Natural killer cell (primary cell): Measurements from ENCODE around the gene ZBTB44. TPM values are rescaled to one million over a fixed set of nuclear protein-coding genes. Genes with fewer than 3 reads are reported as not detected.
"Not testable (repeated sequence)": the region's sequence is repeated elsewhere in the genome, so short reads cannot be mapped to it uniquely, and the experiment has no call there.

Experiments used
- ATAC-seq, 3 donors: fragments of 150-1000 bp in 2 of 3; fragments of 200-7000 bp in 1 of 3; cut with Tn5 transposase; 1 replicate in 1 of 3; 2 replicates in 2 of 3; pipeline ENCODE4 v1.10.0; 2021; ENCODE audit warnings: mild to moderate bottlenecking in 2 of 3, moderate library complexity in 2 of 3
- DNase-seq, 2 donors: peaks; one replicate each; pipeline versions ENCODE4 v3.0.0 to v3.0.0-alpha.2; 2013 to 2021; ENCODE audit warnings: mixed read lengths in 1 of 2
- H3K27ac ChIP-seq: one replicate; pipeline ENCODE4 v1.5.1; 2013; ENCODE audit warnings: mild to moderate bottlenecking, low read length
- H3K27me3 ChIP-seq: one replicate; pipeline ENCODE4 v1.6.1; 2013; ENCODE audit warnings: low read length; ENCODE audit not compliant: control insufficient read depth, insufficient read depth
- H3K36me3 ChIP-seq: one replicate; pipeline ENCODE4 v1.6.1; 2013; ENCODE audit warnings: low read length; ENCODE audit not compliant: control insufficient read depth, insufficient read depth
- H3K4me1 ChIP-seq: one replicate; pipeline ENCODE4 v1.6.1; 2013; ENCODE audit warnings: low read length; ENCODE audit not compliant: control insufficient read depth, insufficient read depth
- H3K4me3 ChIP-seq: one replicate; pipeline ENCODE4 v1.5.1; 2013; ENCODE audit warnings: low read length
- H3K9me3 ChIP-seq: one replicate; pipeline ENCODE4 v1.6.1; 2013; ENCODE audit warnings: low read length; ENCODE audit not compliant: control insufficient read depth, insufficient read depth
- H3K27ac Mint-ChIP-seq, 2 donors: one replicate each; pipeline ENCODE4 v1.8.0; 2022; ENCODE audit warnings: mild to moderate bottlenecking in 2 of 2, mixed read lengths in 2 of 2, moderate library complexity in 1 of 2
- H3K27me3 Mint-ChIP-seq, 2 donors: one replicate each; pipeline ENCODE4 v1.8.0; 2022; ENCODE audit warnings: low read depth in 2 of 2, mixed read lengths in 2 of 2
- H3K36me3 Mint-ChIP-seq: one replicate; pipeline ENCODE4 v1.8.0; 2022; ENCODE audit warnings: mixed read lengths
- H3K4me1 Mint-ChIP-seq, 2 donors: one replicate each; pipeline ENCODE4 v1.8.0; 2022; ENCODE audit warnings: mixed read lengths in 2 of 2
- H3K4me3 Mint-ChIP-seq: one replicate; pipeline ENCODE4 v1.8.0; 2022; ENCODE audit warnings: mild to moderate bottlenecking, moderate library complexity, mixed read lengths
- H3K9me3 Mint-ChIP-seq, 2 donors: one replicate each; pipeline ENCODE4 v1.8.0; 2022; ENCODE audit warnings: mixed read lengths in 2 of 2
- WGBS: methylation state at CpG from one replicate; pipeline ENCODE4 v1.1.7; 2013; ENCODE audit warnings: missing lambda C conversion rate; ENCODE audit not compliant: insufficient coverage; 5-methylcytosine and 5-hydroxymethylcytosine counted together
- intact Hi-C: fragments of 100-400 bp; cut with micrococcal nuclease; formaldehyde crosslinking; loops from one replicate; pipeline ENCODE4 v1.14.2; 2022
- total RNA-seq, 4 donors: library from RNA; stranded (reverse); fragments of 120-200 nt in 1 of 4; gene quantifications; one replicate each; pipeline versions ENCODE4 v1.2.3 to v1.2.4, GENCODE V29; 2013 to 2022
- TF ChIP-seq, protein P1 (sequence below): fragments of 200-600 bp; IDR thresholded peaks from one replicate; pipeline ENCODE4 v1.8.0; 2022; ENCODE audit warnings: antibody characterized with exemption

The ZBTB44 gene
- total RNA-seq, 3 donors from 2014 or later (not counting 1 experiment from before 2014, with no cell fraction given): 103 to 131 (median 105) TPM

DNA sequence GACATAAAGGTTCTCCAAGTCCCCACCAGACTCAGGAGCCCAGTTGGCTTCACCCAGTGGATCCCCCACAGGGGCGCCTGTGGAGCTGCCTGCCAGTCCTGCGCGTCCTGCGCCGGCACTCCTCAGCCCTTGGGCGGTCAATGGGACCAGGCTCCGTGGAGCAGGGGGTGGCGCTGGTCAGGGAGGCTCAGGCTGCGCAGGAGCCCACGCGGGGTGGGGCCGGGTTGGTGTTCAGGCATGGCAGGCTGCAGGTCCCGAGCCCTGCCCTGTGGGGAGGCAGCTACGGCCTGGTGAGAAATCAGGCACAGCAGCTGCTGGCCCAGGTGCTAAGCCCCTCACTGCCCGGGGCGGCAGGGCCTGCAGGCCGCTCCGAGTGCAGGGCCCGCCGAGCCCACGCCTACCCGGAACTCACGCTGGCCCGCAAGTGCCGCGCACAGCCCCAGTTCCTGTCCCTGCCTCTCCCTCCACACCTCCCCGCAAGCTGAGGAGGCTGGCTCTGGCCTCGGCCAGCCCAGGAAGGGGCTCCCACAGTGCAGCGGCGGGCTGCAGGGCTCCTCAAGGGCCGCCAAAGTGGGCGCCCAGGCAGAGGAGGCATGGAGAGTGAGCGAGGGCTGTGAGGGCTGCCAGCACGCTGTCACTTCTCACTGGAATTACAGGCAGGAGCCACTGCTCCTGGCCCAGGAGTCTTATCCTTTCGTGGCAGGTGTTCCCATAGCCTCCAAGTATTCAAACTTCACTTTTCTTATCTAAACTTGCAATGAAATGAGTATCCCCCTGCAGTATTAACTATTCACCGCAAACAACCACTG lies 22.8 kb upstream of the ZBTB44 start:
- H3K36me3 Mint-ChIP-seq: no peaks in the 10 kb centered on the region
- no peak for ATAC-seq
- TF ChIP-seq, protein P1, sequence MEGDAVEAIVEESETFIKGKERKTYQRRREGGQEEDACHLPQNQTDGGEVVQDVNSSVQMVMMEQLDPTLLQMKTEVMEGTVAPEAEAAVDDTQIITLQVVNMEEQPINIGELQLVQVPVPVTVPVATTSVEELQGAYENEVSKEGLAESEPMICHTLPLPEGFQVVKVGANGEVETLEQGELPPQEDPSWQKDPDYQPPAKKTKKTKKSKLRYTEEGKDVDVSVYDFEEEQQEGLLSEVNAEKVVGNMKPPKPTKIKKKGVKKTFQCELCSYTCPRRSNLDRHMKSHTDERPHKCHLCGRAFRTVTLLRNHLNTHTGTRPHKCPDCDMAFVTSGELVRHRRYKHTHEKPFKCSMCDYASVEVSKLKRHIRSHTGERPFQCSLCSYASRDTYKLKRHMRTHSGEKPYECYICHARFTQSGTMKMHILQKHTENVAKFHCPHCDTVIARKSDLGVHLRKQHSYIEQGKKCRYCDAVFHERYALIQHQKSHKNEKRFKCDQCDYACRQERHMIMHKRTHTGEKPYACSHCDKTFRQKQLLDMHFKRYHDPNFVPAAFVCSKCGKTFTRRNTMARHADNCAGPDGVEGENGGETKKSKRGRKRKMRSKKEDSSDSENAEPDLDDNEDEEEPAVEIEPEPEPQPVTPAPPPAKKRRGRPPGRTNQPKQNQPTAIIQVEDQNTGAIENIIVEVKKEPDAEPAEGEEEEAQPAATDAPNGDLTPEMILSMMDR: no peak
- intact Hi-C loops: no loop called here
- peak overlapping the region; percentile 11 for H3K4me3 Mint-ChIP-seq
- Histone ChIP-seq H3K9me3 (peaks cover 2% of the 10 kb centered on the region), H3K27ac (no peak overlapping the region), H3K36me3 (no peaks in the 10 kb centered on the region), H3K27me3 (no peaks in the 10 kb centered on the region), H3K4me1 (peaks cover 20% of the 10 kb centered on the region), H3K4me3 (no peak overlapping the region)
- H3K9me3 Mint-ChIP-seq: peaks cover under 1 to 3% of the 10 kb centered on the region in 2 donors
- DNase-seq: no peak
- peaks cover 38 to 42% of the 10 kb centered on the region in 2 donors for H3K4me1 Mint-ChIP-seq
- H3K27me3 Mint-ChIP-seq: no peaks in the 10 kb centered on the region
- H3K27ac Mint-ChIP-seq: peak overlapping the region; percentile 65 to 71
- WGBS: 96% methylated on average over 36 of the region's 36 CpGs

DNA sequence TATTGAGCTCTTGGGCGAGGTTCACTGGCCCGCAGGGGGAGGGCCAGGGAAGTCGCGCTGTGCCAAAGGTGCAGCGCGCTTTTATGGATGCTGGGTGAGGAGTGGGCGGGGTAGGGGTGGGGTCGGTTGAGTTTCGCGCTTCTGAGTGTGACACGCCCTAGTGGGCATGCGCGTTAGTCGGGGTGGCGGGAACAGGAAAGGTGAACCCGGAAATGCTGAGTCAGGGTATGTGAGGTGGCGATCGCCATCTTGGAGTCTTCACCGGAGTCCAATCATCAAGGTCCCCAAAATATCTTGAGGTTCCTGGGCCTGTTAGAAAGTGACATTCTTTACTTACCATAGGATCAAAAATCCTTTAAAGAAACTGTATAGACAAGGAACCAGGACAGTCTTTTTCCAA lies 16.7 kb upstream of the ZBTB44 start:
- H3K9me3 ChIP-seq, H3K4me3 Mint-ChIP-seq, H3K4me3 ChIP-seq, intact Hi-C loops, H3K9me3 Mint-ChIP-seq, H3K27me3 Mint-ChIP-seq, H3K27me3 ChIP-seq, H3K4me1 ChIP-seq, H3K36me3 ChIP-seq, DNase-seq, H3K36me3 Mint-ChIP-seq, ATAC-seq, H3K27ac Mint-ChIP-seq, H3K27ac ChIP-seq: not testable (repeated sequence)
- H3K4me1 Mint-ChIP-seq: peaks cover 10 to 11% of the 10 kb centered on the region in 2 donors
- 96% methylated on average over 19 of the region's 19 CpGs for WGBS

DNA sequence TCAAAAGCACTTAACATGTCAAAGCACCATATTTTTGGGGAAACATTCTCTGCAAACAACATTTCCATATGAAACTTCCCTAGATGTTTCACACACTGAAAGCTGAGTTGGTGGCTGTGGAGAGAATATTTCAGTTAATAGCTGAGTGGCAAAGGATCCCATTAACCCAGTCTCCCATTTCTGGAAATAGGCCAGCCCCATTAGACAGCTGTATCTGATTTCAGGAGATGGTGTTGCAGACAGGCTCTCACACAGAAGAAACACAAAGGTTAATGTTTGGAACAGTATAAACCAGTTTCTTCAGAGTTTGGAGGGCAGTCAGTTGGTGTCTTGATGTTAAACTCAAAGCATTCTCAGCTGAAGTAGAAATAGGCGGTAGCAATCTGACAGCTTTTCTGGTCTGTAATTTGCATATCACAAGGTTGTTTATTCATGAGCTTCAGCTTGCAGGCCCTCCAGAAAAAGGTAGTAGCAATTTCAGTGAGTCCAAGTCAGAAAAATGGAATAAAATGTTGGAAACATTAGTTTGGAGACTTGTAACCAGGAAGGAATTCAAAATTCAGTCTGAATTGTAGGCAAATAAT lies 15.5 kb upstream of the ZBTB44 start:
- intact Hi-C loops: no loop called here
- H3K36me3 ChIP-seq: no peaks in the 10 kb centered on the region
- DNase-seq (no peak), ATAC-seq (no peak)
- Mint-ChIP-seq H3K9me3 (no peaks in the 10 kb centered on the region), H3K4me1 (peaks cover 10 to 11% of the 10 kb centered on the region in 2 donors), H3K27ac (peak overlapping the region in 1 of 2 donors; percentile 5), H3K36me3 (no peaks in the 10 kb centered on the region), H3K4me3 (no peak overlapping the region), H3K27me3 (no peaks in the 10 kb centered on the region)
- H3K4me1 ChIP-seq: no peaks in the 10 kb centered on the region
- TF ChIP-seq, protein P1: no peak
- H3K27ac ChIP-seq: no peak overlapping the region
- 84% methylated on average over 1 of the region's 1 CpG for WGBS
- no peaks in the 10 kb centered on the region for H3K9me3 ChIP-seq
- H3K4me3 ChIP-seq: no peak overlapping the region
- H3K27me3 ChIP-seq: no peaks in the 10 kb centered on the region

DNA sequence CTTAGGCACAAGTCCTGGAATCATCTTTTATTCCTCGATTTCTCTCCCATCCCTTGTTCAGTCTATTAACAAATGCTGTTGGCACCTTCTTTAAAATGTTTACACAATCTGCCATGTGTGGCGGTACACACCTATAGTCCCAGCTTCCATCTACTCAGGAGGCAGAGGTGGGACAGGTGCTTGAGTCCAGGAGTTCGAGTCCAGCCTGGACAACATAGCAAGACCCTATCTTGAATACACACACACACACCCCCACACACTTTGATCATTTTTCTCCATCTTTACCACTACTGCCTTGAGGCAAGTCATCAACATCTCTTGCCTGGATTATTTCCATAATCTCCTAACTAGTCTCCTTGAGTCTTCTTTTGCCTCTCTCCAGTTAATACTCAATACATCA lies 13.7 kb upstream of the ZBTB44 start:
- H3K27me3 Mint-ChIP-seq: no peaks in the 10 kb centered on the region
- DNase-seq: no peak
- Histone ChIP-seq H3K4me1 (no peaks in the 10 kb centered on the region), H3K36me3 (no peaks in the 10 kb centered on the region), H3K27ac (no peak overlapping the region), H3K9me3 (no peaks in the 10 kb centered on the region), H3K27me3 (no peaks in the 10 kb centered on the region), H3K4me3 (no peak overlapping the region)
- no peaks in the 10 kb centered on the region for H3K36me3 Mint-ChIP-seq
- no peak for ATAC-seq
- intact Hi-C loops: no loop called here
- no peak overlapping the region for H3K27ac Mint-ChIP-seq
- H3K4me1 Mint-ChIP-seq: peaks cover 10 to 11% of the 10 kb centered on the region in 2 donors
- TF ChIP-seq, protein P1: no peak
- H3K4me3 Mint-ChIP-seq: no peak overlapping the region
- H3K9me3 Mint-ChIP-seq: no peaks in the 10 kb centered on the region
- 93% methylated on average over 3 of the region's 3 CpGs for WGBS
